ENCODE data around the gene GLDN. TPM values are rescaled to one million over a fixed set of nuclear protein-coding genes. Genes with fewer than 3 reads are reported as not detected.

The GLDN gene
- total and polyA plus RNA-seq, 2 donors from 2014 or later = 0.71 to 4.0 TPM

GRCh38 chr15:51356983-51357382, 15.5 kb downstream of the GLDN start:
- no peak overlapping the region for H3K27ac ChIP-seq (ENCODE audit: low read depth in 2 of 2, low read length in 2 of 2)
- H3K4me1 ChIP-seq (ENCODE audit: control insufficient read depth in 2 of 3, insufficient read depth in 2 of 3, low read depth in 1 of 3, low read length in 3 of 3) = no peaks in the 10 kb centered on the region
- DNase-seq (no peak), FAIRE-seq (no peak)
- no peak overlapping the region for H3K9ac ChIP-seq (ENCODE audit: low read length in 3 of 3)
- H3K4me3 ChIP-seq (ENCODE audit: low read length in 3 of 3) = no peak overlapping the region
- no peak for TF ChIP-seq CTCF (IDR thresholded peaks at IDR 0.05; ENCODE audit: borderline replicate concordance, extremely low read depth, insufficient read depth)
- H3K9me3 ChIP-seq (ENCODE audit: control insufficient read depth in 2 of 3, insufficient read depth in 1 of 3, low read length in 3 of 3) = no peaks in the 10 kb centered on the region
- H3K36me3 ChIP-seq (ENCODE audit: control insufficient read depth in 2 of 3, insufficient read depth in 3 of 3, low read length in 3 of 3) = no peaks in the 10 kb centered on the region
- no peaks in the 10 kb centered on the region for H3K27me3 ChIP-seq (ENCODE audit: control insufficient read depth, insufficient read depth, low read length)
- intact Hi-C loops (cut with DNase I) = no loop called here

- H3K27me3 ChIP-seq (ENCODE audit: control insufficient read depth, insufficient read depth, low read length) = no peaks in the 10 kb centered on the region
- H3K9me3 ChIP-seq (ENCODE audit: control insufficient read depth in 2 of 3, insufficient read depth in 1 of 3, low read length in 3 of 3) = no peaks in the 10 kb centered on the region
- FAIRE-seq (no peak), DNase-seq (no peak)
- intact Hi-C loops (cut with DNase I) = no loop called here
- no peak overlapping the region for H3K9ac ChIP-seq (ENCODE audit: low read length in 3 of 3)
- no peak overlapping the region for H3K27ac ChIP-seq (ENCODE audit: low read depth in 2 of 2, low read length in 2 of 2)
- H3K36me3 ChIP-seq (ENCODE audit: control insufficient read depth in 2 of 3, insufficient read depth in 3 of 3, low read length in 3 of 3) = no peaks in the 10 kb centered on the region
- TF ChIP-seq CTCF (IDR thresholded peaks at IDR 0.05; ENCODE audit: borderline replicate concordance, extremely low read depth, insufficient read depth) = no peak
- no peak overlapping the region for H3K4me3 ChIP-seq (ENCODE audit: low read length in 3 of 3)
- no peaks in the 10 kb centered on the region for H3K4me1 ChIP-seq (ENCODE audit: control insufficient read depth in 2 of 3, insufficient read depth in 2 of 3, low read depth in 1 of 3, low read length in 3 of 3)
Observed at GRCh38 chr15:51359981-51360380, 18.5 kb downstream of the GLDN start.

GRCh38 chr15:51363383-51363782, 21.9 kb downstream of the GLDN start:
- no peaks in the 10 kb centered on the region for H3K27me3 ChIP-seq (ENCODE audit: control insufficient read depth, insufficient read depth, low read length)
- H3K4me1 ChIP-seq (ENCODE audit: control insufficient read depth in 2 of 3, insufficient read depth in 2 of 3, low read depth in 1 of 3, low read length in 3 of 3) = no peaks in the 10 kb centered on the region
- DNase-seq (no peak), FAIRE-seq (no peak)
- H3K4me3 ChIP-seq (ENCODE audit: low read length in 3 of 3) = no peak overlapping the region
- H3K36me3 ChIP-seq (ENCODE audit: control insufficient read depth in 2 of 3, insufficient read depth in 3 of 3, low read length in 3 of 3) = no peaks in the 10 kb centered on the region
- H3K27ac ChIP-seq (ENCODE audit: low read depth in 2 of 2, low read length in 2 of 2) = no peak overlapping the region
- TF ChIP-seq CTCF (IDR thresholded peaks at IDR 0.05; ENCODE audit: borderline replicate concordance, extremely low read depth, insufficient read depth) = no peak
- H3K9me3 ChIP-seq (ENCODE audit: control insufficient read depth in 2 of 3, insufficient read depth in 1 of 3, low read length in 3 of 3) = no peaks in the 10 kb centered on the region
- H3K9ac ChIP-seq (ENCODE audit: low read length in 3 of 3) = no peak overlapping the region
- intact Hi-C loops (cut with DNase I) = no loop called here

- FAIRE-seq = no peak
- Histone ChIP-seq H3K9ac (ENCODE audit: low read length in 3 of 3) (no peak overlapping the region), H3K4me1 (ENCODE audit: control insufficient read depth in 2 of 3, insufficient read depth in 2 of 3, low read depth in 1 of 3, low read length in 3 of 3) (no peaks in the 10 kb centered on the region), H3K4me3 (ENCODE audit: low read length in 3 of 3) (no peak overlapping the region), H3K27me3 (ENCODE audit: control insufficient read depth, insufficient read depth, low read length) (no peaks in the 10 kb centered on the region), H3K36me3 (ENCODE audit: control insufficient read depth in 2 of 3, insufficient read depth in 3 of 3, low read length in 3 of 3) (no peaks in the 10 kb centered on the region), H3K27ac (ENCODE audit: low read depth in 2 of 2, low read length in 2 of 2) (no peak overlapping the region), H3K9me3 (ENCODE audit: control insufficient read depth in 2 of 3, insufficient read depth in 1 of 3, low read length in 3 of 3) (no peaks in the 10 kb centered on the region)
- no peak for DNase-seq
- intact Hi-C loops (cut with DNase I) = no loop called here
- TF ChIP-seq CTCF (IDR thresholded peaks at IDR 0.05; ENCODE audit: borderline replicate concordance, extremely low read depth, insufficient read depth) = no peak
Observed at GRCh38 chr15:51365417-51365816, 24.0 kb downstream of the GLDN start.

All from kidney (tissue), 14 donors.